Measurements from ENCODE around the gene B3GAT1.
"Not testable (repeated sequence)": the region's sequence is repeated elsewhere in the genome, so short reads cannot be mapped to it uniquely, and the experiment has no call there.

B3GAT1 gene

DNA sequence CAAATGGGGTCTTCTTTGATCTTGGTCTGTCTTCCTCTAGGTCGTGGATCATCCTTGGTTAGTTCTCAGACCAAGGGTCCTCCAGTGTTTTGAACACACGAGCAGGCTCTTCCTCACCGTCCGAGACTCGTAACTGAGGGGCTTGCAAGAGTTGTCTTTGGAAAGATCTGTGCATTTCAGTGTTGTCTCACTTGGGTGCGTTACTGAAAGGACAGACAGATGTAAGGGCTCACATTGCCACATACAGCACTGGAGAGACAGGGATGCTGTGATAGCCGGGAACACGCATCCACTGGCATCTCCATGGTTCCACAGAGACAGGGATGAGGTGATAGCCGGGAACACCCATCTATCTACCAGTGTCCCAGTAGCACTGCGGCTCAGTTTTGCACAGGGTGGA is 64.6 kb downstream of the B3GAT1 start:
- Histone ChIP-seq H3K4me1 (no peaks in the 10 kb centered on the region), H3K9me3 (no peaks in the 10 kb centered on the region), H3K27me3 (no peaks in the 10 kb centered on the region), H3K36me3 (no peaks in the 10 kb centered on the region), H3K4me3 (ENCODE audit: low read depth, low read length) (no peak overlapping the region)
- TF ChIP-seq, protein P1, sequence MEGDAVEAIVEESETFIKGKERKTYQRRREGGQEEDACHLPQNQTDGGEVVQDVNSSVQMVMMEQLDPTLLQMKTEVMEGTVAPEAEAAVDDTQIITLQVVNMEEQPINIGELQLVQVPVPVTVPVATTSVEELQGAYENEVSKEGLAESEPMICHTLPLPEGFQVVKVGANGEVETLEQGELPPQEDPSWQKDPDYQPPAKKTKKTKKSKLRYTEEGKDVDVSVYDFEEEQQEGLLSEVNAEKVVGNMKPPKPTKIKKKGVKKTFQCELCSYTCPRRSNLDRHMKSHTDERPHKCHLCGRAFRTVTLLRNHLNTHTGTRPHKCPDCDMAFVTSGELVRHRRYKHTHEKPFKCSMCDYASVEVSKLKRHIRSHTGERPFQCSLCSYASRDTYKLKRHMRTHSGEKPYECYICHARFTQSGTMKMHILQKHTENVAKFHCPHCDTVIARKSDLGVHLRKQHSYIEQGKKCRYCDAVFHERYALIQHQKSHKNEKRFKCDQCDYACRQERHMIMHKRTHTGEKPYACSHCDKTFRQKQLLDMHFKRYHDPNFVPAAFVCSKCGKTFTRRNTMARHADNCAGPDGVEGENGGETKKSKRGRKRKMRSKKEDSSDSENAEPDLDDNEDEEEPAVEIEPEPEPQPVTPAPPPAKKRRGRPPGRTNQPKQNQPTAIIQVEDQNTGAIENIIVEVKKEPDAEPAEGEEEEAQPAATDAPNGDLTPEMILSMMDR (IDR thresholded peaks at IDR 0.05; ENCODE audit: low read depth, low read length): no peak
- DNase-seq: no peak

DNA sequence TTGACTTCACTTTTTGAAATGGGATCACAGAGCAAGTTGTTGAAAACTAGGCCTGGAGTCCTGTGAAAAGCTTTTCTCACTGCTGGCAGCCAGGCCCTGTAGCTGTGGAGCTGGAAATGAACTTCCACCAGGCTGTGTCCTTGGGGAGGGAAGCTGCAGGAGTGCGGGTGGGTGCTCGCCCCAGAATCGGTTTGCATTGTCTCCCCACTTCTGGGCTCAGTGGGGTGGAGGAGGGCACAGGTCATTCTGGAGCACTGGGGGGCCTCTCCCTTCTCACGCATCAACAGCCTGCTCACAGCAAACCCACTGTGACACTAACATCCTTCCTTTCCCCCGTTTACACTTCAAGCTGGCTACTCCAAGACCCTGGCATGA is 65.1 kb downstream of the B3GAT1 start:
- no peaks in the 10 kb centered on the region for H3K27me3 ChIP-seq
- DNase-seq: no peak
- H3K4me3 ChIP-seq (ENCODE audit: low read depth, low read length): no peak overlapping the region
- TF ChIP-seq, protein P1 (IDR thresholded peaks at IDR 0.05; ENCODE audit: low read depth, low read length): no peak
- H3K9me3 ChIP-seq: no peaks in the 10 kb centered on the region
- no peaks in the 10 kb centered on the region for H3K36me3 ChIP-seq
- no peaks in the 10 kb centered on the region for H3K4me1 ChIP-seq

DNA sequence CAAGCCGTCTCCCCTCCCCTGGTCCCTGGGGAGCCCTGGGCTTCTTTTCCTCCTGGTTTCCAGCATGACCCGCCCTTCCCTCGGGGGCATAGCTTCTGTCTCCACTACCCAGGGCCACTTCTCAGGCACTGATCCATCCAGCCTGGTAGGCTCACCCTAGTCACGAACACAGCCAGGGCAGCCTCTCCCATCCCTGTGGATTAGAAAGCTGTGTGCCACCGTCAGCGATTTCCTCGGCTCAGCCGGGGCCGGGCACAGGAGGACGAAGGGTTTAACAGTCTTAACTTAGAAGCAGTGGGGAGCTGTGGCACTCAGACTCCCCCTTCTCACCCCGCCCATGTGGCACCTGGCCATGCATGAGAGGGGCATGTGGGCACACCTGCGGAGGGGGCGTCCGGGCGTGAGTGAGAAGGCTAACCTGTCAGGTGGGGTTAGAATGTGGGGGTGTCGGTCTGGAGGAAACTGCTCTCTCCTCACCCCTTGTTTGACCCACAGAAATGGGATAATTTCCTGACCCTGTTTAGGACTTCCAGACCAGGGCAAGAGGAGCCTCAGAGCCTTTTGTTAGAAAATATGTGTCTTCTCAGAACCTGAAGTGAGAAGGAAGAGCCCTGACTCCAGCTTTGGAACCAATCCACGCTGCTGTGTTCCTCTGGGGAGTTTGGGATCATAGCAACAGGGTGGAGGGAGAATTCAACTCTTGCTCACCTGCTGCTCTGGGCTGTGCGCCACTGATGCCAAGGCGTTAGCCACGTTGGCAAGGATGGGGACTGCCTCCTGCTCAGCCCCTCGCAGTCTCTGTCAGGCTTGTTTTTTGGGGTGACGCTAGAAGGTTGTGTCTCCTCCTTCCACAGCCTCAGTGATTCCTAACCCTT is 65.7 kb downstream of the B3GAT1 start:
- TF ChIP-seq, protein P1 (IDR thresholded peaks at IDR 0.05; ENCODE audit: low read depth, low read length): no peak
- peak; percentile 45 for DNase-seq
- H3K27me3 ChIP-seq: no peaks in the 10 kb centered on the region
- H3K9me3 ChIP-seq: no peaks in the 10 kb centered on the region
- H3K36me3 ChIP-seq: no peaks in the 10 kb centered on the region
- H3K4me3 ChIP-seq (ENCODE audit: low read depth, low read length): no peak overlapping the region
- H3K4me1 ChIP-seq: no peaks in the 10 kb centered on the region

DNA sequence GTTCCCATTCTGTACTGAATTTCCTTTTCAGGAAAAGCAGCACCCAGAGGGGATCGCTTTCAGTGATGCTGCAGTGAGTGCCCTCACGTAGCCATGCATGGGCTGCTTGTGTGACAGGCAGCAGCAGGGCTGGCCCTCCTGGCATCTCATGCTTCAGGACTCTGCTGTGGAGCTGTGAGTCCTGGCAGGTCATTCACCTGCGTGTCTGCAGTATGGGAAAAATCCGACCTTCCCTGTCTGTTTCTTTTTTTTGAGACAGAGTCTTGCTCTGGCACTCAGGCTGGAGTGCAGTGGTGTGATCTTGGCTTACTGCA is 66.8 kb downstream of the B3GAT1 start:
- no peaks in the 10 kb centered on the region for H3K27me3 ChIP-seq
- no peaks in the 10 kb centered on the region for H3K9me3 ChIP-seq
- TF ChIP-seq, protein P1 (IDR thresholded peaks at IDR 0.05; ENCODE audit: low read depth, low read length): no peak
- H3K4me1 ChIP-seq: no peaks in the 10 kb centered on the region
- H3K36me3 ChIP-seq: no peaks in the 10 kb centered on the region
- no peak overlapping the region for H3K4me3 ChIP-seq (ENCODE audit: low read depth, low read length)
- DNase-seq: no peak

DNA sequence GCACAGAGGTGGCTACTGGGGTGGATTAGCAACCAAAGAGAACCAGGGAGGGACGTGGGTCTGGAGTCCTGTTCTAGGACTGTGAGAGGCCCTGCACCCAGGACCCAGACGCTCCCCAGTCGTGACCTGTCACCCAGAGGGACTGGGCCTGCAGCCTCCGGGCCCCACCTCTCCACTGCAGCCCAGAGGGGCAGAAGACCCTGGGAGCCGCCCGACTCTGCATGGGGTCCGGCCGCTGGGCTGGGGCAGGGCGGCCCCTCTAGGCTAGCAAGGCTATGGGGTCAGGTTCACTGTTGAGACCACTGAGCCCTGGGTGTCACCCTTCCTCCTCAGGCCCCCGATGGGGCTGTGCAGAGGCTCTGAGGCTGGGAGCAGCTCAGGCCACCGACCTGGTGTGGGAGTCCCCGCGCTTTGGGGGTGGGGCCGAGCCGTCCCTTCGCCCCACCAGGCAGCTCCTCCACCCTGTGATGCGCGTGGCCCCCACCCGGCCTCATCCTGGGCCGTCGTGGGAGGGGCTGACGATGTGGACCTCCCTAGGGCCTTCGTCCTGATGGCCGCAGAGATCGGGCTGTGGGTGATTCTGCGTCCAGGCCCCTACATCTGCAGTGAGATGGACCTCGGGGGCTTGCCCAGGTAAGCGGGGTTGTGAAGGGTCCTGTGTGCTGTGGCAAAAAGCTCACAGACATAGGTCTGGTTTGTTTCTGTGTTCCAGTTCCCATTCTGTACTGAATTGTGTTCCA is 67.4 kb downstream of the B3GAT1 start:
- not testable (repeated sequence) for H3K4me3 ChIP-seq (ENCODE audit: low read depth, low read length); H3K27me3 ChIP-seq; DNase-seq; H3K9me3 ChIP-seq; H3K36me3 ChIP-seq; H3K4me1 ChIP-seq

DNA sequence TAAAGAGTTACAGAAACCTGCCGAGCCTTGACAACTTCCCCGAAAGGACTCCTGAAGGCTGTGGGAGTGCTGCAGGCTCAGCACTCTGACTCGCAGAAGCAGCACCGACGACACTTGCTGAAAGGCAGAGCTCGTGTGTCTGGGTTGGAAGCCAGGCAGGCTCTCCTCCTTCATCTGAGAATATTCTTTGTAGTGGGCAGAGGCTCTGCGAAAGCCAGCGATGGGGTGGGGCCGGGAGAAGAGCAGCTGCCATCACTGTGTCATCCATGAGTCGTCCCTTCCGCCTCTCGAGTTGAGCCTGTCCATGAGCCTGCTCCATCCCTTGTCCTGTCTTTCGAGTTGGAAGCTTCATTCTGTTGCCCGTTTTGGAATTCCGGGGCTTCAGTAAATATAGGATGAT is 68.4 kb downstream of the B3GAT1 start:
- no peaks in the 10 kb centered on the region for H3K4me1 ChIP-seq
- no peak for DNase-seq
- H3K27me3 ChIP-seq: no peaks in the 10 kb centered on the region
- H3K36me3 ChIP-seq: no peaks in the 10 kb centered on the region
- no peaks in the 10 kb centered on the region for H3K9me3 ChIP-seq
- TF ChIP-seq, protein P1 (IDR thresholded peaks at IDR 0.05; ENCODE audit: low read depth, low read length): no peak
- H3K4me3 ChIP-seq (ENCODE audit: low read depth, low read length): no peak overlapping the region
